ENCODE measurements around the gene KCNG4.

DNA sequence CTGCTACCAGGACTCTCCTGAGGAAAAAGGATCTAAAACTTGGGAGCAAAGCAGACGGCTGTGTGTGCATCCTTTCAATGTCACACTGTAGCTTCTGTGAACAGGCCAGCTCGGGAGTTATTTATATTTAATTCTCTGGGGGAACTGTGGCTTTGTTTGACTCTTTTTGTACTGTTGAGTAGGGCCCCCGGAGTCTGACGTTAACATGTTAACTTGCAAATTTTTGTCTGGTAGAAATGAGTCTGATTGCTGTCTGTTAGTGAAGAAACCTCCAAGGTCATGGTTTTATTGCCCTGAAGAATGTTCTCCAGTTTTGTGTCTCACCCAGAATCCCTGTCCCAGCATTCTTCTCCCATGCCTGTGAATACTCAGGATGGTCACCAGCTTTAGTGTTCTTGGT, 14.2 kb upstream of the KCNG4 start:
- TF ChIP-seq JUND (IDR thresholded peaks at IDR 0.05): no peak
- TF ChIP-seq SP1 (IDR thresholded peaks at IDR 0.05; ENCODE audit: low read depth): no peak
- TF ChIP-seq, protein P1, sequence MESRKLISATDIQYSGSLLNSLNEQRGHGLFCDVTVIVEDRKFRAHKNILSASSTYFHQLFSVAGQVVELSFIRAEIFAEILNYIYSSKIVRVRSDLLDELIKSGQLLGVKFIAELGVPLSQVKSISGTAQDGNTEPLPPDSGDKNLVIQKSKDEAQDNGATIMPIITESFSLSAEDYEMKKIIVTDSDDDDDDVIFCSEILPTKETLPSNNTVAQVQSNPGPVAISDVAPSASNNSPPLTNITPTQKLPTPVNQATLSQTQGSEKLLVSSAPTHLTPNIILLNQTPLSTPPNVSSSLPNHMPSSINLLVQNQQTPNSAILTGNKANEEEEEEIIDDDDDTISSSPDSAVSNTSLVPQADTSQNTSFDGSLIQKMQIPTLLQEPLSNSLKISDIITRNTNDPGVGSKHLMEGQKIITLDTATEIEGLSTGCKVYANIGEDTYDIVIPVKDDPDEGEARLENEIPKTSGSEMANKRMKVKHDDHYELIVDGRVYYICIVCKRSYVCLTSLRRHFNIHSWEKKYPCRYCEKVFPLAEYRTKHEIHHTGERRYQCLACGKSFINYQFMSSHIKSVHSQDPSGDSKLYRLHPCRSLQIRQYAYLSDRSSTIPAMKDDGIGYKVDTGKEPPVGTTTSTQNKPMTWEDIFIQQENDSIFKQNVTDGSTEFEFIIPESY (IDR thresholded peaks at IDR 0.05; ENCODE audit: extremely low read depth, insufficient replicate concordance, low read length): no peak
- TF ChIP-seq EZH2 (IDR thresholded peaks at IDR 0.05): no peak
- TF ChIP-seq CTCF (IDR thresholded peaks at IDR 0.05 in 2 of 3, conservative IDR thresholded peaks at IDR 0.05 in 1 of 3; ENCODE audit: borderline replicate concordance in 1 of 3, insufficient read depth in 1 of 3, low read depth in 2 of 3, low read length in 2 of 3): no peak
- TF ChIP-seq ZNF274 (IDR thresholded peaks at IDR 0.05; ENCODE audit: low read depth, low read length): no peak
- no peak for TF ChIP-seq POLR2A (IDR thresholded peaks at IDR 0.05; ENCODE audit: borderline replicate concordance, extremely low read depth, insufficient read depth, insufficient read length)
- TF ChIP-seq, protein P2, sequence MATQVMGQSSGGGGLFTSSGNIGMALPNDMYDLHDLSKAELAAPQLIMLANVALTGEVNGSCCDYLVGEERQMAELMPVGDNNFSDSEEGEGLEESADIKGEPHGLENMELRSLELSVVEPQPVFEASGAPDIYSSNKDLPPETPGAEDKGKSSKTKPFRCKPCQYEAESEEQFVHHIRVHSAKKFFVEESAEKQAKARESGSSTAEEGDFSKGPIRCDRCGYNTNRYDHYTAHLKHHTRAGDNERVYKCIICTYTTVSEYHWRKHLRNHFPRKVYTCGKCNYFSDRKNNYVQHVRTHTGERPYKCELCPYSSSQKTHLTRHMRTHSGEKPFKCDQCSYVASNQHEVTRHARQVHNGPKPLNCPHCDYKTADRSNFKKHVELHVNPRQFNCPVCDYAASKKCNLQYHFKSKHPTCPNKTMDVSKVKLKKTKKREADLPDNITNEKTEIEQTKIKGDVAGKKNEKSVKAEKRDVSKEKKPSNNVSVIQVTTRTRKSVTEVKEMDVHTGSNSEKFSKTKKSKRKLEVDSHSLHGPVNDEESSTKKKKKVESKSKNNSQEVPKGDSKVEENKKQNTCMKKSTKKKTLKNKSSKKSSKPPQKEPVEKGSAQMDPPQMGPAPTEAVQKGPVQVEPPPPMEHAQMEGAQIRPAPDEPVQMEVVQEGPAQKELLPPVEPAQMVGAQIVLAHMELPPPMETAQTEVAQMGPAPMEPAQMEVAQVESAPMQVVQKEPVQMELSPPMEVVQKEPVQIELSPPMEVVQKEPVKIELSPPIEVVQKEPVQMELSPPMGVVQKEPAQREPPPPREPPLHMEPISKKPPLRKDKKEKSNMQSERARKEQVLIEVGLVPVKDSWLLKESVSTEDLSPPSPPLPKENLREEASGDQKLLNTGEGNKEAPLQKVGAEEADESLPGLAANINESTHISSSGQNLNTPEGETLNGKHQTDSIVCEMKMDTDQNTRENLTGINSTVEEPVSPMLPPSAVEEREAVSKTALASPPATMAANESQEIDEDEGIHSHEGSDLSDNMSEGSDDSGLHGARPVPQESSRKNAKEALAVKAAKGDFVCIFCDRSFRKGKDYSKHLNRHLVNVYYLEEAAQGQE (IDR thresholded peaks at IDR 0.05; ENCODE audit: low read depth): no peak
- TF ChIP-seq CEBPB (IDR thresholded peaks at IDR 0.05; ENCODE audit: low read depth): no peak
- TF ChIP-seq ZFX (IDR thresholded peaks at IDR 0.05): no peak
- TF ChIP-seq ELF1 (IDR thresholded peaks at IDR 0.05; ENCODE audit: borderline replicate concordance, low read depth): no peak

All from HCT116 (cell line).